22Rv1 (cell line): ENCODE results near the gene BST1.

Experiments used
- ZFX ChIP-seq: fragments of 450-650 bp; IDR thresholded peaks from 2 replicates; pipeline ENCODE4 v1.6.1; 2017; ENCODE audit warnings: antibody characterized with exemption, borderline replicate concordance
- TF ChIP-seq, protein P1 (sequence below): fragments of 450-650 bp; IDR thresholded peaks from 2 replicates; pipeline ENCODE4 v1.5.1; 2017; ENCODE audit warnings: mild to moderate bottlenecking

DNA sequence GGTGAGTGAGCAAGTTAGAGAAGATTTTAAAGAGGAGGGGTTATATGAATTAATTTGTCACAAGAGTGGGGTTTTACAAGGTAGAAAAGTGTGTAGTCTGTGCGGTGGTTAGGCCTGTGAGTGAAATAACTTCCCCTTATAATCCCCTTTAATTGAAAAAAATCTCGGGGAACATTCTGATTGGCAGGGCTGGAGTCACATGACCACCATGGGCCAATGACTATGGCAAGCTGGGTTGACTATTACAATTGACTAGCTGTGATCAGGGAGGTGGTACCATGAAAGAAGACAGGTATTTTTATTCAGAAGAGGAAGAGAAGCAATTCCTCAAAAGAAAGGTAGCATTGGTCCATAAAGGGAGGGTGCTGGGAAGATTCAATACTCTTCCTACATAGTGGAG is 48.3 kb downstream of the BST1 start:
- TF ChIP-seq, protein P1, sequence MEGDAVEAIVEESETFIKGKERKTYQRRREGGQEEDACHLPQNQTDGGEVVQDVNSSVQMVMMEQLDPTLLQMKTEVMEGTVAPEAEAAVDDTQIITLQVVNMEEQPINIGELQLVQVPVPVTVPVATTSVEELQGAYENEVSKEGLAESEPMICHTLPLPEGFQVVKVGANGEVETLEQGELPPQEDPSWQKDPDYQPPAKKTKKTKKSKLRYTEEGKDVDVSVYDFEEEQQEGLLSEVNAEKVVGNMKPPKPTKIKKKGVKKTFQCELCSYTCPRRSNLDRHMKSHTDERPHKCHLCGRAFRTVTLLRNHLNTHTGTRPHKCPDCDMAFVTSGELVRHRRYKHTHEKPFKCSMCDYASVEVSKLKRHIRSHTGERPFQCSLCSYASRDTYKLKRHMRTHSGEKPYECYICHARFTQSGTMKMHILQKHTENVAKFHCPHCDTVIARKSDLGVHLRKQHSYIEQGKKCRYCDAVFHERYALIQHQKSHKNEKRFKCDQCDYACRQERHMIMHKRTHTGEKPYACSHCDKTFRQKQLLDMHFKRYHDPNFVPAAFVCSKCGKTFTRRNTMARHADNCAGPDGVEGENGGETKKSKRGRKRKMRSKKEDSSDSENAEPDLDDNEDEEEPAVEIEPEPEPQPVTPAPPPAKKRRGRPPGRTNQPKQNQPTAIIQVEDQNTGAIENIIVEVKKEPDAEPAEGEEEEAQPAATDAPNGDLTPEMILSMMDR = no peak
- TF ChIP-seq ZFX = no peak
